ENCODE data around the gene NR3C2. TPM values are rescaled to one million over a fixed set of nuclear protein-coding genes. Genes with fewer than 3 reads are reported as not detected.

NR3C2 gene
- total RNA-seq, 1 experiment from 2014 or later: 0.91 TPM

DNA sequence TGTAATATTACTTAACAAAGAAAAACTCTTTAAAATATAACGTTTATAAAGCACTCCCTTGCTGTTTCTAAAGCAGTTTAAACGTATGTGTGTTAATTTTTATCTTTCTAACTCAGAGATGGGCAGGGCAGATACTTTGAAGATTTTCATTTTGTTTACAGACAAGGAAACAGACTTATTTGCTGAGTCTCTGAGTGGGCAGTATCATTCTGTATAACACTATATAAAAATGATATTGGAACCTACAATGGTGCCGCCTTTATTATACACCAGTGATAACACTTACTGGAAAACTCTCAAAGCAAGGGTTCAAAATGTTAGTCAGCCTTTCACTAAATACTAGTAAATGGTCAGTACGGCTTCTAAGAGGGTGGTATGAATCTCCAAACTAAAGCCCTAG lies 193.4 kb downstream of the NR3C2 start:
- in situ Hi-C loops (cut with HindIII; ENCODE audit: low pct_unique_long_range_greater_than_20kb, low sequenced_read_pairs): no loop called here
- DNase-seq (ENCODE audit: low read depth): no peak

DNA sequence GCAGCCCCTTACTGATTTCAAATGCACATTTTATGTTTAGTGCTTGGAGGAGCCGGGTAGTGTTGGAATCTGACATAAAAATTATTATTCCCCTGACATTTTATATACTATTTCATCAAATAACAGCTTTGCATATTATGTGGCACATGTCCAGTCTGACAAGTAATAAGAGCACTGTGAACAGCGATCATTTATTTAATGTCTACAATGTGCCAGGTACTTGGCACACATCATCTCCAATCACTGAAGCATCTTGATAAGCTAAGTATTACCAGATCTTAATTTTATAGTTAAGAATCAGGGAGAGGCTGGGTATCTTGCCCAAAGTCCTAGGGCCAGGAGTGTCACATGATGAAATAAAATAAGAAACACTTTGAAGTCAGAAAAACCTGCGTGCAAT lies 197.2 kb downstream of the NR3C2 start:
- in situ Hi-C loops (cut with HindIII; ENCODE audit: low pct_unique_long_range_greater_than_20kb, low sequenced_read_pairs): no loop called here
- DNase-seq (ENCODE audit: low read depth): no peak

DNA sequence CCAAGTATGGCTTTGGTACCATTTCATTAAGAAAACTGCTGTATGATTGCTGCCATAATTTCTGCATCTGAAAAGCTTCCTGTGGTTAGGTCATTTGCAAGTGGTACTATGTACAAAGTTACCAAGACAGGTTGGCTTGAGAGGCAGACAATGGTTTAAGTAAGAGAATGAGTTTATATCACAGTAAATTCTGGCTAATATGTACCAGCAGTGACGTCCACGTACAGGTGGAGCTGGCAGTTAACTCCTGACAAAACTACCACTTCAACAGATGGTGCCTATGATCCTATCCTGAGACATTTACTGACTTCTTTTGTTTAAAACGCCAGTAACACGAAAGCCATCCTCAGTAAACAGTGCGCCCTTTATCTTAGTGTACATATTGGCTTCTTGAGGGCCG lies 198.4 kb downstream of the NR3C2 start:
- in situ Hi-C loops (cut with HindIII; ENCODE audit: low pct_unique_long_range_greater_than_20kb, low sequenced_read_pairs): no loop called here
- no peak for DNase-seq (ENCODE audit: low read depth)

DNA sequence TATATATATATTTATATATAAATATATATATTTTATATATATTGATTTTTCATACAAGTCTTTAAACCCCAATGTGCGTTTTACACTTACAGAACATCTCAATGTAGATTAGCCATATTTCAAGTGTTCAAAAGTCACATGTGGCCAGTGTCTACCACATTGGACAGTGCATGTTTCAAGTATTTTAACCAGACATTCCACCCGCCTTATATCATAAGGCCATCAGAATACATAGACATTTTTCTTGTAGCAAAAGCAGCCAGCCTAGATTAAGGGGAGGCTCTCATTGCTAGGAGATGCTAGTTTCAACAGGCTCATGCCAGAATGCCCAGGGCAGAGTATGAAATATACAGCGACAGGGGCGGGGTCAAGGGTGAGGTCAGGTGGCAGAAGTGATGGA lies 202.0 kb downstream of the NR3C2 start:
- in situ Hi-C loops (cut with HindIII; ENCODE audit: low pct_unique_long_range_greater_than_20kb, low sequenced_read_pairs): no loop called here

DNA sequence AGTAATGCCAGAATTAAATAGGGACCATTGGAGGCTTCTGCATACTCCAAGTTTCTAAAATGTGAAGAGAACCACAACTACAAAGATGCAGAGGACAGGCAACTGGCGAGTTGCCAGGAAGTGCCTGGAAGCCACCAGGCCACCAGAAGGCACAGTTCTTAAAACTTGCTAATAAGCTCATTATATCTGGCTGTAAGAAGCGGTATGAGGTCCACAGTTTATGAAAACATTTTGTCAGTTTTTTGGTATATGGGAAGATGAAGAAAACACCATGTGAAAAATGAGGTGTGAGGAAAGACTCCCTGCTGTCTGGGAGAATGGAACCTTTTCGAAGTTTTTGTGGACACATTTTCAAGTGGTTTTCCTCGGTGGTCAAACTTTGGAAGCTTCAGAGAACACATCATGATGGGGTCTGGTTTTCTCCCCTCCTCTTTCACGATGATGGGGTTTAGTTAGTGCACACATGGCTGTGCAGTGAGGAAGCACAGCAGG lies 202.7 kb downstream of the NR3C2 start:
- DNase-seq (ENCODE audit: low read depth): no peak
- in situ Hi-C loops (cut with HindIII; ENCODE audit: low pct_unique_long_range_greater_than_20kb, low sequenced_read_pairs): no loop called here

More for the DNA sequence above, 202.0 kb downstream of the NR3C2 start:
- DNase-seq (ENCODE audit: low read depth): no peak

DNA sequence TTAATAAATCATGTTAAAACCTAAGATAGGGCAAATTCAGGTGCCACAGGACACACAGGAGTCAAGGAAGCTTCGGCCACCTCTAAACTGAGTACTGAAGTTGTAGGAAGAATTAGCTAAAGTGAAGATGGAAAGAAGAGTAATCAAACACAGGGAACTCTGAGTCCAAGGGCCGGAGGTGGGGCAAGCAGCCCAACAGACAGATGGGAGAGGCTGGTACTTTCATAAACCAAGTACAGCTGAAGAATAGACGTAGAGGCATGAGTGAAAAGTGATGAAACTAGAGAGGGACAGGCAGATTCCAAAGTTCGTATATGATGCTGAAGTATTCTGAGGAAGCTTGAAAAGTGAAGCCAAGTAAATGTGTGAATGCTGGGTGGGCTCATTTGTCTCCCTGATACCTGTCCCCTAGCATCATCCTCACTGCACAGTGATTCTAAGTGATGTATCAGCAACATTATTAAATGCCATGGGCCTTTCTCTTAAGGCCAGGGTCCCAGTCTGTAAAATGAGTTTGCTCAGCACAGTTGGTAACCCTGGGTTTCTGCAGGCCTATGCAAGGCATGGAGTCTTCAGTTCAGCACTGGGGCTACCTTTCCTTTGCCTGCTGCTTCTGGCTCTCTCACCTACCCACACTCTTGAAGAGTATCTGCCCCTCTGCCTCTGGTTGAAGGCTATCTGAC lies 203.3 kb downstream of the NR3C2 start:
- in situ Hi-C loops (cut with HindIII; ENCODE audit: low pct_unique_long_range_greater_than_20kb, low sequenced_read_pairs): no loop called here
- no peak for DNase-seq (ENCODE audit: low read depth)

DNA sequence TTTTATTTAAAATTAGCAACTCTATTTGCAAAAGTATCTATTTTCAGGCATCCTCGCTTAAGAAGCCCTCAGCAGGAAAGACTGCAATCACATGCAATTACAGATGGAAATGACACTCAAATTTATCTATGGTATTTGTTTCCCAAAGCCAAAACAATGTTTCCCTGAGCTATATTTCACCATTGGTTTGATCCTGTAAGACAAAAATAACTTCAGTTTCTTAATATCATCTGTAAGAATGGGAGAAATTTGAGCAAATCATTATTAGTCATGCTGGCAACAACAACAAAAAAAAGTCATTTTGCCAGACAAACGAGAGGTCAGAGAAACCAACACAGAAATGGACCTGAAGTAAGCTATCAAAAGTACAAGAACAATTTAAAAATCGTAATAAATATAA lies 204.1 kb downstream of the NR3C2 start:
- in situ Hi-C loops (cut with HindIII; ENCODE audit: low pct_unique_long_range_greater_than_20kb, low sequenced_read_pairs): no loop called here
- DNase-seq (ENCODE audit: low read depth): no peak

DNA sequence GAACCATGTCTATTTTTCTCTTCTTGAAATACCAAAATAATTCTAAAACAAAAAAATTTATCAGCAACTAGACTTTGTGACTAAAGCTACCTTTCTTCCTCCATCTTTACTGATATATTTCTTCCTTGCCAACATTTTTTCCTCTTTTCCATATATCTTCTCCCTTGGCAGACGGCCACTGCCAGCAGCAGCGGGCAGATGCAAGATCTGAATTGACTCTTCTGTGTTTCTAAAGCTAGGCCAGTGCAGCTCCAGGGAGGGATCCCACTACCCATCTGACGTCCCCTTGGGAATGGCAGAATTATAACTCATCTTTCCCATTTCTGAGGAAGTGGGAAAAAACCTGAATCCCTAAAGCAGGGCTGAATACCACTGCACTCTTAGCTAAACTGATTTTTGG lies 206.4 kb downstream of the NR3C2 start:
- in situ Hi-C loops (cut with HindIII; ENCODE audit: low pct_unique_long_range_greater_than_20kb, low sequenced_read_pairs): no loop called here
- no peak for DNase-seq (ENCODE audit: low read depth)

DNA sequence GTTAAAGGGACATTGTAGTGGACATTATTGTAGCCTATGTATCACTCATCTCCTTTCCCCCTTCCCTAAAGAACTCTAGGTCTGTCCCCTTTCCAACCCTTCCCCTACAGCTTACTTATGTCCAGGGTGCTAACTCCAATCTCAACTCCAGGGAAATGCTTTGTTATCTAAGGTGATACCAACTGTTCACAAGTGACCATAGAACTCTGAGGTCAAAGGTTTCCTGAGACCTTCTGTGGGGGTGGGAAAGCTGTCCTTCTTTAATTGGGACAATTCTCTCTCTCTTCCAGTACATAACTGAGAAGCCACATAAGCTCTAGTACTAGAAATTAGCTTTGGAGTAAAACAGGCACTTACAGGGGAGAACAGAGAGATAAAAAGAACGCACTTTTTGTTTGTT lies 212.4 kb downstream of the NR3C2 start:
- in situ Hi-C loops (cut with HindIII; ENCODE audit: low pct_unique_long_range_greater_than_20kb, low sequenced_read_pairs): no loop called here
- no peak for DNase-seq (ENCODE audit: low read depth)

DNA sequence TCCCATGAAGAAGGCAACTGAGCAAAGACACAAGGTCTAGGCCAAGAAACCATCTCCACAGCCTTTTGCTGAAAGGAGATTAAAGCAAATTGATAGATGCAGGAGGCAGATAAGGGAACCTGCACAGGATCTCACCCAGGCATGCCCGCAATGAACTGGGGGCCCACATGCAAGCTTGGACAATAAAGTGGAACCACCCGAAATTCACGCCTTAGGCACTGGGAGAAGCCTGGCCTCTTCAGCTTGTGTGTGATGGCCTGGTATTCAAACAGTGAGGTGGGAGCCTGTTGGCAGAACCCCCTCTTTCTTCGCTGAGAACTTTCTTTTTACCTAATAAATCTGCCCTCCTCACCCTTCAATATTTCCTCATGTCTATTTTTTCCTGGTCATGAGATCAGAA lies 213.2 kb downstream of the NR3C2 start:
- DNase-seq (ENCODE audit: low read depth): no peak
- in situ Hi-C loops (cut with HindIII; ENCODE audit: low pct_unique_long_range_greater_than_20kb, low sequenced_read_pairs): no loop called here

DNA sequence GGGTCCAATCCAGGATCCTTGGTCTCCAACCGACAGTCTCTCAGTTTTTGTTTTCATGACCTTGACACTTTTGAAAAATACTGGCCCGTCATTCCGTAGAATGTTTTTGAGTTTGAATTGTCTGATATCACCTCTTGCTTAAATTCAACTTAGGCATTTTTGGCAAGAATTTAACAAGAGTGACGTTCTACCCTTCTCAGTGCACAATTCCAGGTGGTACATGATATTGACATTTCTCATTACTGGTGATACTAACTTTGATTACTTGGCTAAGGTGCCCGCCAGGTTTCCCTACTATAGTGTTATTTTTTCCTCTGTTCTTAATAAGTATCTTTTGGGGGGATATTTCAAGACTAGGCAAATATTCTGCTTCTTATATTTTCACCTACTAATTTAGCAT lies 215.1 kb downstream of the NR3C2 start:
- no peak for DNase-seq (ENCODE audit: low read depth)
- in situ Hi-C loops (cut with HindIII; ENCODE audit: low pct_unique_long_range_greater_than_20kb, low sequenced_read_pairs): no loop called here

DNA sequence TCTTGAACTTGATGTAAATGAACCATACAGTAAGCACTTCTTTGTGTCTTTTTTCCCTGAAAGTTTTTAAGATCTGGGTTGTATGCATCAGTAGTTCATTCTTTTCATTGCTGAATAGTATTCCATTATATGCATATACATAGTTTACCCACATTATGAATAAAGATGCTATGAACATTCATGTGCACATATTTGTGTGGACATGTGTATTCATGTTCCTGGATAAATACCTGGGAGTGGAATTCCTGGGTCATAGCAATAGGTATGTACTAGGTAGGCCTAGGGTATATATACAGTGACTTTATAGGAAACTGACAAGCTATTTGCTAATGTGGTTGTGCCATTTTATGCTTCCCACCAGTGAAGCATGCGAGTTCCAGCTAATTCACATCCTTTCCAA lies 215.9 kb downstream of the NR3C2 start:
- no peak for DNase-seq (ENCODE audit: low read depth)
- in situ Hi-C loops (cut with HindIII; ENCODE audit: low pct_unique_long_range_greater_than_20kb, low sequenced_read_pairs): no loop called here

DNA sequence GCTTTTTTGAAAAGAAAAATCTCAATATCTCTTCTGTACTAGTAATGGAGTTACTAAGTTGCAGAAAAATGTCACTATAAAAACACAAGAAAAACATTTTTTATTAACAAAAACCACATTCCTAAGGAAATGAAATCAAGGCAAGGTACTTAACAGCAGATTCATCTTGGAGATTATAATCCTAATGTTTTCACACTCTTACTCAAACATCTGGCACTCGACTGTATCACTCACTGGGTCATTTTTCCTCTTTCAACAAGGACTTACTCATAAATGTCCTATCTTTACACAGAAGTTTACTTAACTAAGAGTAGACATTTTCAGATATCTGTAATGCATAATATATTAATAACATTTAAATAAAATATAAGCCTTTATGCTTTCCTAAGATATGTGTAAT lies 216.6 kb downstream of the NR3C2 start:
- DNase-seq (ENCODE audit: low read depth): no peak
- in situ Hi-C loops (cut with HindIII; ENCODE audit: low pct_unique_long_range_greater_than_20kb, low sequenced_read_pairs): no loop called here

DNA sequence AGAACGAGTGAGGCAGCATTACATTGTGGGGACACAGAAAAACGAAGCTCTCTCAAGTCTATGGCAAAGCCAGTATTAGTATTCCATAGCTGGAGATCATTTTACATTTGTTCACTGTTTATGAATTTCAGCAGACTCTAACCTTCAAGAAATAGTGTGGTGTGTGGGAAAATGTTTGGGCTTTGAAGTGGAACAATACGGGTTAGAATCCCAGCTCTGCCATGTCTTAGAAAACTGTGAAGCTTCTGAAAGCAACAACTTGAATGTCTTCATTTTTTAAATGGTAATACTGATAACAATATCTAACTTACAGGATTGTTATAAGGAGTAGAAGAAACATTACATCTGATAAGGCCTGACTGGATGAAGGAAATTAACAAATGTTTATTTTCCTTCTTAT lies 217.7 kb downstream of the NR3C2 start:
- in situ Hi-C loops (cut with HindIII; ENCODE audit: low pct_unique_long_range_greater_than_20kb, low sequenced_read_pairs): no loop called here
- no peak for DNase-seq (ENCODE audit: low read depth)

DNA sequence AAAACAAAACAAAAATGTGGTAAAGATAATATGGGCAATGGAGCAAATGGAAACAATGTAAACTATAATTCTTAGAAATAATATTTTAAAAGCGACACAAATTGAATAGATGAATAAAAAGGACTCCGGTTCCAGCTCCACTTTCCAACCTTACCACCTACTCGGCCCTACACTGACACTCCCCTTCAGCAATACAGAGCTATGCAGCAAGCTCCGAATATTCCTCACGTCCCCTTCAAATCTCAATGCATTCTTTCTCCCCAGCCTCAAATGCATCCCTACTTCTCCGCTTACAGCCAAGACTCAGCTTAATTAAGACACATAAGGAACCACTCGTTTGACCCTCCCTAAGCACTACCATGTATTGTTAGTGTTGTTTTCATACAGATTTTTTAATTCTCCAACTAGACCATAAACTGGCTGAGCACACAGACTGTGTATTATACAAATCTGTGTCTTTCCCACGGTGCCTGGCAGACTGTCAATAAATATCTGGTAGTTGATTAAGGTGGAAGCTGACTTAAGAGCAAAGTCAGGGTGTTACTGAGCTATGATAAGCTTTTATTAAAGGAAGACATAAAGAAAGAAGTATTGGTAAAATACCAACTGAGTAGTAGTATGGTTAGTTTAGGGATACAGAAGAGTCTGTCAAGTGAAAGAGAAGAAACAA lies 219.1 kb downstream of the NR3C2 start:
- in situ Hi-C loops (cut with HindIII; ENCODE audit: low pct_unique_long_range_greater_than_20kb, low sequenced_read_pairs): no loop called here
- no peak for DNase-seq (ENCODE audit: low read depth)

DNA sequence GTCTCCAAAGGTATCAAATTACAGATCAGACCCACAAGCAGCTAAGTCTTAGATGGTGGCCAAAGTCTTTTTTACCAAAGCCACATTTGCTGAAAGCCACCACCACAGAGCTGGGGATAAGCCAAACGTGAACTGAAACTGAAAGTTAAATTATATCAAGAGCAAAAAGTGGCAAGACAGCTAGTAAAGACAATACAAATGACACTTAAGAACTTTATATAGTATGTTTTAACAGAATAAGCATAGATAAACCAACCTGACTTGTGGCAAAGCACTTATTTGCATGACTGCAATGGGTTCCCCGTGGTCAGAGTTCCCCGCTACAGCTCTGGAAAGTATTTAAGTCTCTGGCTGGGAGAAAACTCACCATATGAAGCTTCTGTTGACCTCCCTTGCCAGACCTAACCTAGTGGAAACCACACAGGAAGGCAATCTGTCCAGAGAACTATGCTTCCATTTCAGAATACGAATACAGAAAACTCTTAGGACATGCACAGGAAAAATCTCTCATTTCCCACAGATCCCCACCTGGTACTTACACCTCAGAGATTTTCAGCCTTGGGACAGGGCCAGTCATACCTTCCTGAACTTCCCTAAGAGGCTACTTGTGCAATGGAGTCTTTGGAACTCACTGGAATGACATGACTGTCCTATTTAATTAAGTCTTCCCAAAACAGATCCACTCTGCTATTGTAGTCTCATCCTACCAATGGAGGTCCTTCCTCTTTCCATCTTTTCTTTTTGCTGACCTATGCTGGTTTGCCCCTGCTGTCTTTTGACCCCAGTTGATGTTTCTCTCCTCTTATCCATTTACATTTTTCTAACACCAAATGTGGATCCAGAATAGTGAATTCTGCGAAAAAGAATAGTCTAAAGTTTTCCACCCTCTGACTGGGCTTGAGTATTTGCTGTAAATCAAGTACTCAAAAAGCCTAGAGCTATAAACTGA lies 225.1 kb downstream of the NR3C2 start:
- DNase-seq (ENCODE audit: low read depth): no peak
- in situ Hi-C loops (cut with HindIII; ENCODE audit: low pct_unique_long_range_greater_than_20kb, low sequenced_read_pairs): no loop called here

DNA sequence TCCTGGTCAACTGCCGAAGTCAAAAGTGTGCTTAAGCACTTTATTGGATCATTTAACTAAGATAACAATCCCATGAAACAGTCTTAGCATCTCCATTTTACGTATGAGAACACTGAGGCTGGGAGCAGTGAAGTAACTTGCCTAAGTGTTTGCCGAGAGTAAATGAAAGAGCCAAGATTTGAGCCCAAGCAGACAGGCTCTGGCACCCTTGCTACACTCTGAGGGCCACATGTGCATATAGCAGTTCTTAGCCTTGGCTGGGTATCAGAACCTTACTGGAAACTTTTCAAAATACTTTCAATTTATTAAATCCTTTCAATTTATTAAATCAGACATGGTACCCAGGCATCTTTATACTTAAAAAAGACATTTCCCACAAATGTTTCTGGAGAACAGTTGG lies 225.9 kb downstream of the NR3C2 start:
- DNase-seq (ENCODE audit: low read depth): no peak
- in situ Hi-C loops (cut with HindIII; ENCODE audit: low pct_unique_long_range_greater_than_20kb, low sequenced_read_pairs): no loop called here

DNA sequence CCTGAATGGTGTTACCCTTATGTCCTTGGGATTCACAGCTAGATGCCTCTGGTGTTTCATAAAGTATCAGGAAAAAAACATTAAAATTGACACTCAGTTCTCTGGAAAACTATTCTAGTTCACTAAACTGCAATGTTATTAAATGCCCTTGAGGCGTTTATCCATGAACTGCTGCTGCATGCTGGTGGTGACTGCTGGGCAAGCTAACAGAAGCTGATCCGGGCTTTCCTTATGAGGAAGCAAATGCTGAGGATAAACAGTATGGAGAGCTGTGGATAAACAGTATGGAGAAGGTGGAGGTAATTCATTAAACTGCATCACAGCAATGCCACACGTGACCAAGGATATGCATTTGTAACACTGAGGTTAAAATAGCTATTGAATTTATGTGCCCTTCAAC lies 227.0 kb downstream of the NR3C2 start:
- DNase-seq (ENCODE audit: low read depth): peak; percentile 44

DNA sequence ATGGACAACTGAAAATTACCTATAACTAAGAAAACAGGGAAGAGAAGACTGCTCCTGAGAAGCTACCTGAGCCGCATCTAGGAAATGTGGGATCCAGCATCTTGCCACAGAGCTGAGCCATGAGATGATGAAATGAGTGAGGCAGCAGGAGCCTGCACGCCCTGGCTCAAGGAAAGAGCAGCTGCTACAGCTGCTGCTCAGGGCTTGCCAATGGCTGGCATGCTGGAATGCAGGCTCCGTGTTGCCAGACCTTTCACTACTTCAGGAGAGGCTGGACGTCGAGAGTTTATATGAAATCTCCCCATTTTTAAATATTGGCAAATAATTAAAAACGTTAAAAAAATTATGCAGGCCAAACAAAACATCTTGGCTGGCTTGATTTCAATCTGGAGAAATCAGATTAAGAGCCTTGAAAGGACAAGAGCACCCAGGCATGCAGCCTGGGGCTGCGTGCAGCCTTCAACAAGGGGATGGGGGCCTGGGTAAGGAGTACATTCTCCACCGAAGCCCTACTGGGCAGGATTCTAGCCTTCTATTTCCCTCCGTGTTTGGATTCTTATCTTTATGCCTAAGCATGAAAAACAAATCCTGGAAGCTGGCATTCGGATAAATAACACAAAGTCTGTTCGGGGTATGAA lies 227.6 kb downstream of the NR3C2 start:
- in situ Hi-C loops (cut with HindIII; ENCODE audit: low pct_unique_long_range_greater_than_20kb, low sequenced_read_pairs): no loop called here
- no peak for DNase-seq (ENCODE audit: low read depth)

More for the DNA sequence above, 227.0 kb downstream of the NR3C2 start:
- in situ Hi-C loops (cut with HindIII; ENCODE audit: low pct_unique_long_range_greater_than_20kb, low sequenced_read_pairs): no loop called here

All from Caki2 (cell line).